ENCODE results near the gene ABHD2. TPM values are rescaled to one million over a fixed set of nuclear protein-coding genes. Genes with fewer than 3 reads are reported as not detected.
"Not testable (repeated sequence)": the region's sequence is repeated elsewhere in the genome, so short reads cannot be mapped to it uniquely, and the experiment has no call there.

Gene ABHD2
- total RNA-seq, 2 experiments from 2014 or later = 53.3 to 58.1 TPM

DNA sequence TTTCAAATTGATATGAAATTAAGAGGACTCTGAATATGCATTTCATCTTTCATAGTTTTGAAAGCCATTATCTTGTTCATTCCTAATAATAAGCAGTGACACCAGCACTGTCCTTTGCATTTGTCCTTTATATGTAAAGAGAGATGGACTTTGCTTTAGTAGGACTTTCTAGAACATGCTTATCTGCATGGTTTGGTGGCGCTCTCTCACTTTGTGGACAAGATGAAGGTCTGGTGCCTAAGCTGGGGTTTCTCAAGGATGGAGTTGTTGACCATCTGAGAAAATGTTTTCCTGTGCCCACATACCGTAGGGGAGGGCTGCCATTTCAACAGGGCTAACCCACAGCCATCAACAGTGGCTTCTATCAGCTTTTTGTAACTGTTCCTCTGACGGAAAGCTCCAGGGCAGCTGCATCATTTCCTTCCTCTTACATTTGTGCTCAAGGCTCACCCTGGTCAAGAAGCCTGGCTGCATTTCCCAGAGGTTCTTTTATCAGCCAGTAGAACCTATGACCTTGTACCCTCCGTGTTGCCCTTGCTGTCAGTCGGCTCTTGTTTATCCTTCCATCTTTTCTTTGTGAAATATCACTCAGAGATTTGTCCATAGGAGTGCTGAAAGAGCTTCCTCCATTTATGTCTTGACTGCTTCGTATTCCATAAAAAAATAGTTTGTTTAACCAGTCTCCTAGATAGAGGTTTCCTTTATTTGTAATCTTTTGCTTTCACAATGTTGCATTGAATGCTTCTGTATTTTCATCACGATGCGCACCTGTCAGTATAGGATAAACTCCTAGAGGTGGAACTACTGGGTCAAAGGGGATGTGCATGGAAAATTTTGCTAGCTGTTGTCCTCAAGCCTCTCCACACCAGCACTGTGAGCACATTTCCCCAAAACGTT, 44.6 kb downstream of the ABHD2 start:
- Mint-ChIP-seq H3K27ac (peak overlapping the region; percentile 72), H3K27me3 (no peaks in the 10 kb centered on the region), H3K4me3 (no peak overlapping the region), H3K4me1 (peaks cover 43% of the 10 kb centered on the region), H3K9me3 (ENCODE audit: low read depth) (no peaks in the 10 kb centered on the region), H3K36me3 (peaks cover 14% of the 10 kb centered on the region)
- ATAC-seq (no peak), DNase-seq (no peak)
- CTCF ChIA-PET = interaction anchor here (0.5 to 4.7 kb wide), 11 partner anchors 9 to 75 kb away, joined by 3 to 23 read pairs (median 3); partner anchors contain the start of gene ABHD2

DNA sequence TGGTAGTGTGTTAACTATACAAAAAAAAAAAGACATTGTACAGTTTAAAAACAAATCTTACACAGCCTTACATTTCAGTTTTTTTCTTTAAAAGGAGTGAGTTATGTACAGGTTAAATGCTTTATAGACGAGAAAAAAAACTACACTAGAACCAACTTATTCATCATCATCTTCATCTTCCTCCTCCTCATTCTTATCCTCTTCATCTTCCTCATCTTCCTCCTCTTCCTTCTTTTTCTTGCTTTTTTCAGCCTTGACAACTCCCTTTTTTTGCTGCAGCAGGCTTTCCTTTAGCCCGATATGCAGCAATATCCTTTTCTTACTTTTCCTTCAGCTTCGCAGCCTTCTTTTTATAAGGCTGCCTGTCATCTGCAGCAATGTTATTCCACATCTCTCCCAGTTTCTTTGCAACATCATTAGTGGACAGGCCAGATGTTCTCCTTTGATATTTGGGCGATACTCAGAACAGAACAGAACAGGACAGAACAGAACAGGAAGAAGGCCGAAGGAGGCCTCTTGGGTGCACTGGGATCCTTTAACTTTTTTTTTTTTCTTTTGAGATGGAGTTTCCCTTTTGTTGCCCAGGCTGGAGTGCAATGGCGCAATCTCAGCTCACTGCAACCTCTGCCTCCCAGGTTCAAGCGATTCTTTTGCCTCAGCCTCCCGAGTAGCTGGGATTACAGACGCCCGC, 47.3 kb downstream of the ABHD2 start:
- not testable (repeated sequence) for DNase-seq; H3K9me3 Mint-ChIP-seq (ENCODE audit: low read depth); H3K27me3 Mint-ChIP-seq; H3K4me3 Mint-ChIP-seq; ATAC-seq; H3K27ac Mint-ChIP-seq
- Mint-ChIP-seq H3K36me3 (peaks cover 14% of the 10 kb centered on the region), H3K4me1 (peaks cover 45% of the 10 kb centered on the region)
- CTCF ChIA-PET = interaction anchor here (1.4 kb wide), 1 partner anchor 42 kb away, joined by 3 read pairs; no protein-coding TSS in a partner anchor

DNA sequence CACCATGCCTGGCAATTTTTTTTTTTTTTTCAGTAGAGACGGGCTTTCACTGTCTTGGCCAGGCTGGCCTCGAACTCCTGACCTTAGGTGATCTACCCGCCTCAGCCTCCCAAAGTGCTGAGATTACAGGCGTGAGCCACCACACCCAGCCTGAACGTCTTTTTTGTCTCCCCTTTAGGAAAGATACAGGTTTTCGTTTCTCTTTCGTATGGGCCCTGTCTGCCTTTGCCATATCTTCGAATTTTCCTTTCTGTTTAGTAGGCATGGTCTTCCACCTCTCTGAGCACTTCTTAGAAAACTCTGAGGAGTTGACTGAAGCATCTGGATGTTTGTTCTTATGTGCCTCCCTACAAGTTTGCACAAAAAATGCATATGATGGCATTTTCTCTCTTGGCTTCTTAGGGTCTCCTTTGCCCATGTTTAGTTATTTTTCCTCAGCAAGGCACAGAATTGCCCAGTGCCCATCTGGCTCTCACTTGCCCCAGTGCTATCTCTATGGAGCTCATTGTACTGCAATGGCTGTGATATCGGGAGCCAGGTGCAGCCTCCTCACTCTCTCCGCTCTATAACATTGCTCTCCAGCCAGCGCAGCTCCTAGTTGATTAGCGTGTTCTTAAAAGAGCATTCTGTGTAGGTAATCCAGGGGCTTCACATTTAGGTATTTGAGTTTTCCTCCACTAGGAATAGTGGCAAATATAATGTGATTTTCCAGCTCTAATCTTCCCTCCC, 48.0 kb downstream of the ABHD2 start:
- Mint-ChIP-seq H3K27ac (no peak overlapping the region), H3K4me1 (peaks cover 40% of the 10 kb centered on the region), H3K9me3 (ENCODE audit: low read depth) (no peaks in the 10 kb centered on the region), H3K27me3 (no peaks in the 10 kb centered on the region), H3K4me3 (no peak overlapping the region), H3K36me3 (peaks cover 12% of the 10 kb centered on the region)
- DNase-seq = no peak
- CTCF ChIA-PET = interaction anchor here (2.7 kb wide), 1 partner anchor 42 kb away, joined by 10 read pairs; no protein-coding TSS in a partner anchor
- no peak for ATAC-seq

DNA sequence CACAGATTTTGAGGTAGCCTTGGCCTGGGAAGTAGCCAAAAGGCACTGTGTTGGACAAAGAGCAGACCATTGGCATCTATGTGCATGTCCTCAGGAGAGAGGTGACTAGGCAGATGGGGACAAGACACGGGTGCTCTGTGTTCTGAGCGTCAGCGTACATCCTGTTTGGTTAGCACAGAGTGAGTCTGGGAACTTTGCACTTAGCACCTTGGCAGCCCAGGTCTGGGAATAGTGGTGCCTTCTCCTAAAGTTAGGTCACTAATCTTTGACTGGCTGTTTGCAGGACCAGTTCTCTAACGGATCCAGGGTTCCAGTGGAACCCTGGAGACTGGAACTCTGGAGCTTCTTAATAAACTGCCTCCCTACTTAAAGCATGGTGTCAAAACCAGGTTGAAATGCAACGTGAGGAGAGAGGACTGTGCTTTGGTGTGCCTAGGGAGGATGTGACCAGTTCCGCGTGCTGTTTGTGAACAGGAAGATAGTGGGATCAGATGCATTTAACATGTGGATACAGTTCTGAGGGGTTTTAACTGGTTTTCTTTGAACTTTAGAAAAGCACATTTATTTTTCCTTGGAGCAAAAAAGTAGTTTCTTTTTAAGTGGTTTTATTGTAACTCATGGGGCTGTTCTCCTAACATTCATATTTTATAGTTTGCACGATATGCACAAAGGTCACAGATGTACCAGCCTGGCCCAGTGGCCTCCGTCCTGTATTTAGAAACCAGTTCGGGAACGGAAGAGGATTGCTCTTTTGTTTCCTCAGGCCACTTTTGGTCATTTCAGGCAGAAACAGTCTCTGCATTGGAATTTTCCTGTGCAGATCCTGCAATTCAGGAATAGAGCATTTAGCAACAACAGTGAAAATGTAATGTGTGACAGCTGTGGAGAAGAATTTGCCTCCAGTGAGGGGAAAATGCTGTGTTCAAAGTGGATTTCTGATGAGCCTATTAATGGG, 48.8 kb downstream of the ABHD2 start:
- Mint-ChIP-seq H3K27ac (peak overlapping the region; percentile 65), H3K36me3 (peaks cover 12% of the 10 kb centered on the region), H3K4me3 (no peak overlapping the region), H3K4me1 (peaks cover 37% of the 10 kb centered on the region), H3K9me3 (ENCODE audit: low read depth) (no peaks in the 10 kb centered on the region), H3K27me3 (no peaks in the 10 kb centered on the region)
- ATAC-seq (peak; percentile 60), DNase-seq (no peak)
- CTCF ChIA-PET = interaction anchor here (2.2 to 2.7 kb wide), 2 partner anchors 8 to 41 kb away, joined by 10 to 13 read pairs; no protein-coding TSS in a partner anchor

DNA sequence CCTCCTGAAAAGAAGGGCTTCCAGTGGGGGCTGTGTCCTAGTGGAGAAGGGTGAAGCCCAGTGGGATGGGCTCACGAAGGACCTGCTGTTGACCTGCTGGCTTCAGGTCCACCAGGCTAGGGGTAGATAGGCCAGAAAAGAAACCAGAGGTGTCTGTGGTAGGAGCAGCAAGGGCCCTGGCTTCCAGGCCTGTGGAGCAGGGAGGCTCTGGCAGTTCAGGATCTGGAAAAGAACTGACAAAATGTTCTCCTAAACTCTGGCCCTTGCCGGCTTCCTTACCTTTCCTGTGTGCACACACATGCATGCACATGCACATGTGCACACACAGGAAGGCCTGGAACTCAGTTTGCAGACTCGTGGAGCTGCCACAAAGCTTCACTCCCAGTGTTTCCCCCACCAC, 49.7 kb downstream of the ABHD2 start:
- DNase-seq = no peak
- ATAC-seq = no peak
- Mint-ChIP-seq H3K9me3 (ENCODE audit: low read depth) (no peaks in the 10 kb centered on the region), H3K4me1 (peaks cover 39% of the 10 kb centered on the region), H3K27me3 (no peaks in the 10 kb centered on the region), H3K36me3 (peaks cover 12% of the 10 kb centered on the region), H3K27ac (no peak overlapping the region), H3K4me3 (no peak overlapping the region)
- CTCF ChIA-PET = interaction anchor here (1.0 to 2.7 kb wide), 5 partner anchors 9 to 80 kb away, joined by 3 to 13 read pairs (median 6); no protein-coding TSS in a partner anchor

DNA sequence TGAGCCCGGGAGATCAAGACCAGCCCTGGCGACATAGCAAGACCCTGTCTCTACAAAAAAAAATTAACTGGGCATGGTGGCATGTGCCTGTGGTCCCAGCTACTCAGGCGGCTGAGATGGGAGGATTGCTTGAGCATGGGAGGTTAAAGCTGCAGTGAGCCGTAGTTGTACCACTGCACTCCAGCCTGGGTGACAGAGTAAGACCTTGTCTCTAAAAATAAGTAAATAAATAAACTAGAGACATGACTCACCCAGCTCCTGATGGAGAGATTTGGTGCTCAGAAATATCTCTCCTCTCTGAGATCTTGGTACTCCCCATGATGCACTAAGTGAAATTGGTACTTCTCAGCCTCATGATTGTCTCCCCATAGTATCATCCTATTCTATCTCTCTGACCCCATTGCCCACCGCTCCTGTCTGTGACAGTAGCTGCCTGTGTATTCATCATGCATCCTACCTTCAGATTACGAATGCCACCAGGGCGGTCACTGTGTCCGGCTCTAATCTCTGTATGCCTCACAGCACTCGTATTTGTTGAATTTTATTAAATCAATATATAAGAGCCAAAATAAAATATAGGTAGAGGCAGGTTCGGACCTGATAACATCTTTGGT, 50.9 kb downstream of the ABHD2 start:
- H3K4me1 Mint-ChIP-seq = peaks cover 43% of the 10 kb centered on the region
- no peak for ATAC-seq
- no peak overlapping the region for H3K27ac Mint-ChIP-seq
- no peaks in the 10 kb centered on the region for H3K27me3 Mint-ChIP-seq
- CTCF ChIA-PET = interaction anchor here (1.1 to 2.2 kb wide), 5 partner anchors 10 to 82 kb away, joined by 3 to 13 read pairs (median 5); no protein-coding TSS in a partner anchor
- H3K4me3 Mint-ChIP-seq = no peak overlapping the region
- no peaks in the 10 kb centered on the region for H3K9me3 Mint-ChIP-seq (ENCODE audit: low read depth)
- H3K36me3 Mint-ChIP-seq = peaks cover 14% of the 10 kb centered on the region
- no peak for DNase-seq

DNA sequence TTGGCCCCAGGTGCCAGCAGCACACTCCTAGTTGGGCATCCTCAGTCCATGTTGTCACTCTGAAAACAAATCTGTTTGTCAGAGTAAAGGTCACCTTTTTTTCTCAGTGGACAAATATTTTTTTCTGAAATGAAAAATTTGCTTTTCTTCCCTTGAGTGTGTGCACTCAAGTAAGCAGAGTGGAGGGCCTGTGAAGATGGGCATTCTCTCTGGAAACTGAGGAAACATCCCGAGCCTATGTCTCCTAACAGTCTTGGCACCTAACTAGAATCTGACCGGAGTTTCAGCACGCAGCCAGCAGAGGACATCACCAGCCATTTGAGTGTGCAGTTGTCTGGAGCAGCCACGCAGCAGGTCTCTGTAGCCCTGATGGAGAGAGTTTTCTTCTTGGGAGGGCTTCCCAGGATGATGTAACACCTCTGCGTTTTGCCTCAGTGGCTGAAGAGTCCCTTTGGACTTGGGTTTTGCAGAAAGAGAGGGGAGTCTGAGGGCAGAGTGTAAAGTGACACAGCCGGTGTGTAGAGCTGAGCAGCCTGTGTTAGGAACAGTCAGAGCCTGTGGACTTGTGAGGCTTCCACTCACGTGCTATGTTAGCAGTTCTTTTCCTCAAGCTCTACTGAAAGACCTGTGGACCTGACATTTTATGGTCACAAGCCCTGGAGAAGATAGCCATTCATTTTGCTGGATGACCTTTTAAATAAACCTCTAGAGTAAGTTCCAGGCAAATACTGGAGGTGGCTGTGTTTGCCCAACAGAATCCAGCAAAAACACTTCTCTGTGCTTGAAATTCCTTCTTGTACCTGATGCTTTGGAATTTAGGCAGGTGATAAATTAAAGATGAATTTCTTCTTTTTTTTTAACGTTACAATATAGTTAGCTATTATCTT, 51.6 kb downstream of the ABHD2 start:
- no peak for DNase-seq
- H3K4me3 Mint-ChIP-seq = no peak overlapping the region
- H3K4me1 Mint-ChIP-seq = peaks cover 47% of the 10 kb centered on the region
- no peaks in the 10 kb centered on the region for H3K27me3 Mint-ChIP-seq
- no peak overlapping the region for H3K27ac Mint-ChIP-seq
- ATAC-seq = no peak
- CTCF ChIA-PET = interaction anchor here (0.6 to 1.8 kb wide), 5 partner anchors 10 to 67 kb away, joined by 3 to 7 read pairs (median 5); no protein-coding TSS in a partner anchor
- no peaks in the 10 kb centered on the region for H3K9me3 Mint-ChIP-seq (ENCODE audit: low read depth)
- peaks cover 15% of the 10 kb centered on the region for H3K36me3 Mint-ChIP-seq

DNA sequence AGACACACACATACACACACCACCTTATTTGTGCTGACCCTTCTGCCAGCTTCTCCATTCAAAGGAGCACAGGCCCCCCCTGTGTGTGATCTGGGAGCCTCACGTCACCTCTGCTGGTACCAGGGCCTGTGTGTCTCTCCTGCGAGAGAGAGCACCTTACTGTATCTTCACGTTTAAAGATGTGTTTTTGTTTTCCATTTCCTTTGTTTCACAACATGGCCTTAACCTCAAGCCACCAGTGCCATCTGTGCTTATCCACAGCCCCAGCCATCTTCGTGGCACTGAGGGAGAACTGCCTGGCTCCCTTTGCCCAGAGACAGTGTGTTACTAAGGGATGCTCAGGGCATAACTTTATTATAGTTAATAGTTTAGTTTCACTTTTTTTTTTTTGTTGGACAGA, 52.3 kb downstream of the ABHD2 start:
- peak overlapping the region; percentile 34 for H3K27ac Mint-ChIP-seq
- no peaks in the 10 kb centered on the region for H3K9me3 Mint-ChIP-seq (ENCODE audit: low read depth)
- H3K36me3 Mint-ChIP-seq = peaks cover 13% of the 10 kb centered on the region
- ATAC-seq = peak; percentile 28
- peaks cover 48% of the 10 kb centered on the region for H3K4me1 Mint-ChIP-seq
- CTCF ChIA-PET = interaction anchor here (0.6 to 1.7 kb wide), 3 partner anchors 11 to 66 kb away, joined by 4 to 7 read pairs (median 5); no protein-coding TSS in a partner anchor
- no peaks in the 10 kb centered on the region for H3K27me3 Mint-ChIP-seq
- no peak for DNase-seq
- no peak overlapping the region for H3K4me3 Mint-ChIP-seq

DNA sequence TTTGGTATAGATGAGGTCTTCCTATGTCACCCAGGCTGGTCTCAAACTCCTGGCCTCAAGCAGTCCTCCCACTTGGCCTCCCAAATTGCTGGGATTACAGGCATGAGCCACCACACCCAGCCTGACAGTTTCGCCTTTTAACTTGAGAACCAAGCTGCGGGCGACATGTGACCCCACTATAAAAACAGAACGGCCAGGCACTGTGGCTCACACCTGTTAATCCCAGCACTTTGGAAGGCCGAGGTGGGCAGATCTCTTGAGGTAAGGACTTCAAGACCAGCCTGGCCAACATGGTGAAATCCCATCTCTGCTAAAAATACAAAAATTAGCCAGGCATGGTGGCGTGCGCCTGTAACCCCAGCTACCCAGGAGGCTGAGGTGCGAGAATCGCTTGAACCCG, 52.9 kb downstream of the ABHD2 start:
- H3K27me3 Mint-ChIP-seq; H3K9me3 Mint-ChIP-seq (ENCODE audit: low read depth); H3K27ac Mint-ChIP-seq; DNase-seq; ATAC-seq; H3K4me3 Mint-ChIP-seq: not testable (repeated sequence)
- peaks cover 11% of the 10 kb centered on the region for H3K36me3 Mint-ChIP-seq
- peaks cover 45% of the 10 kb centered on the region for H3K4me1 Mint-ChIP-seq
- CTCF ChIA-PET = interaction anchor here (0.8 to 3.3 kb wide), 2 partner anchors 8 to 12 kb away, joined by 3 to 19 read pairs; no protein-coding TSS in a partner anchor

DNA sequence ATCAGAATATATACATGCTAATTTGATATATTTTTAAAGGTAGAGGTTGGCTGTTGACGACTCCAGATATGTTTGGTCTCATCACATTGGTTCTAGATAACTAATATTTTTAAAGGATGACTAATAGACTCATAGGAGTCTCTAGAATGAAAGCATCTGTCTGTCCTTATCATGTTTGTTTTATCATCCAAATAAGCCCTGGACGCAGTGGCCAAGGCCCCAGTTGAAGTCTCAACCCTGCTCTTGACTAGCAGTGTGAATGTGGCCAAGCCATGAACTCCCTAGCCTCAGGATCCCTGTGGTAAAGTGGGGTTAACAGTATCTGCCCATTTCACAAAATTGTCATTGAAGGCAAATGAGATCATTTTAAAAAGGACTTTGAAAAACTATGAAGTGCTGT, 53.6 kb downstream of the ABHD2 start:
- CTCF ChIA-PET = interaction anchor here (0.8 to 3.3 kb wide), 4 partner anchors 9 to 85 kb away, joined by 3 to 19 read pairs (median 8); no protein-coding TSS in a partner anchor

DNA sequence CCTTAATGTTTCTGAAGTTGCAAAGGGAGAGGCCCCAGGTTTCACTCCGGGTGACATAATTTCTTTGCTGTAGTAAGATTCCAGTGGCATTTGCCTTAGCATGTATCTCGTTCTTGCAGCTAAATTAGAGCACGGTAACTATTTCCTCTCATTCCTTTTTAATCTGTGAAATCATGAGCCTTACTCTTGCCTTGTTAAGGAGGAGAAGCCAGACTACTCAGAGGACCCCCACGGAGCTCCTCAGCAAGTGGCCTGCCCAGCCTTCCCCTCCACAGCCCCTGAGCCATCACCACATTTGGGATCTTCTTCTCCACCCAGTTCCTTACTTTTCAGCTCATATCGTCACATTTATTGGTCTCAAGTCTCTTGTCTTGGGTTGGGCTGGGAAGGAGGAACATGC, 54.2 kb downstream of the ABHD2 start:
- no peaks in the 10 kb centered on the region for H3K9me3 Mint-ChIP-seq (ENCODE audit: low read depth)
- ATAC-seq (no peak), DNase-seq (no peak)
- H3K4me1 Mint-ChIP-seq = peaks cover 33% of the 10 kb centered on the region
- H3K27ac Mint-ChIP-seq = no peak overlapping the region
- H3K27me3 Mint-ChIP-seq = no peaks in the 10 kb centered on the region
- CTCF ChIA-PET = interaction anchor here (1.2 to 3.3 kb wide), 3 partner anchors 13 to 85 kb away, joined by 3 to 19 read pairs (median 14); no protein-coding TSS in a partner anchor
- no peak overlapping the region for H3K4me3 Mint-ChIP-seq
- peaks cover 8% of the 10 kb centered on the region for H3K36me3 Mint-ChIP-seq

More for the DNA sequence above, 53.6 kb downstream of the ABHD2 start:
- peaks cover 38% of the 10 kb centered on the region for H3K4me1 Mint-ChIP-seq
- H3K27me3 Mint-ChIP-seq = no peaks in the 10 kb centered on the region
- no peak for ATAC-seq
- H3K9me3 Mint-ChIP-seq (ENCODE audit: low read depth) = no peaks in the 10 kb centered on the region
- no peak for DNase-seq
- peaks cover 8% of the 10 kb centered on the region for H3K36me3 Mint-ChIP-seq
- no peak overlapping the region for H3K4me3 Mint-ChIP-seq
- H3K27ac Mint-ChIP-seq = no peak overlapping the region
